Stimulated activated naive B cell treated with anti-CD40 and anti-IgM and Interleukin-4, amounts not matched to agents 10 μg/mL and 1 μg/mL and 100 μg/mL, for 72 hours (primary cell): ENCODE measurements around the gene GALNT15.

Source experiments
- ATAC-seq, 2 donors: fragments of 150-1000 bp; cut with Tn5 transposase; replicated peaks; 2 replicates each; pipeline ENCODE4 v1.10.0; 2021; ENCODE audit warnings: moderate library complexity in 1 of 2
- DNase-seq: peaks from one replicate; pipeline ENCODE4 v3.0.0; 2021
- H3K27ac Mint-ChIP-seq: one replicate; pipeline ENCODE4 v1.8.0; 2022; ENCODE audit warnings: mild to moderate bottlenecking, mixed read lengths
- H3K27me3 Mint-ChIP-seq, 2 donors: one replicate each; pipeline ENCODE4 v1.8.0; 2022; ENCODE audit warnings: mixed read lengths in 2 of 2
- H3K36me3 Mint-ChIP-seq, 2 donors: one replicate each; pipeline ENCODE4 v1.8.0; 2022; ENCODE audit warnings: mixed read lengths in 2 of 2, mild to moderate bottlenecking in 1 of 2
- H3K4me1 Mint-ChIP-seq, 2 donors: one replicate each; pipeline ENCODE4 v1.8.0; 2022; ENCODE audit warnings: mixed read lengths in 2 of 2, mild to moderate bottlenecking in 1 of 2
- H3K4me3 Mint-ChIP-seq, 2 donors: one replicate each; pipeline ENCODE4 v1.8.0; 2022; ENCODE audit warnings: mild to moderate bottlenecking in 2 of 2, mixed read lengths in 2 of 2, moderate library complexity in 1 of 2
- H3K9me3 Mint-ChIP-seq, 2 donors: one replicate each; pipeline ENCODE4 v1.8.0; 2022; ENCODE audit warnings: mixed read lengths in 2 of 2, mild to moderate bottlenecking in 1 of 2

GALNT15 gene

GRCh38 chr3:16251316-16252085 is 77.0 kb downstream of the GALNT15 start:
- peaks cover 0 to 6% of the 10 kb centered on the region in 2 donors for H3K36me3 Mint-ChIP-seq
- no peak for DNase-seq
- peaks cover 0 to 8% of the 10 kb centered on the region in 2 donors for H3K27me3 Mint-ChIP-seq

GRCh38 chr3:16252243-16252978 is 77.9 kb downstream of the GALNT15 start:
- Mint-ChIP-seq H3K9me3 (no peaks in the 10 kb centered on the region), H3K36me3 (peaks cover 0 to 15% of the 10 kb centered on the region in 2 donors), H3K27ac (no peak overlapping the region), H3K27me3 (peaks cover 0 to 8% of the 10 kb centered on the region in 2 donors), H3K4me3 (no peak overlapping the region), H3K4me1 (peaks cover 13 to 17% of the 10 kb centered on the region in 2 donors)
- ATAC-seq: peak in 1 of 2 donors; percentile 53
- no peak for DNase-seq

More at GRCh38 chr3:16251316-16252085, 77.0 kb downstream of the GALNT15 start:
- no peak for ATAC-seq
- Mint-ChIP-seq H3K9me3 (no peaks in the 10 kb centered on the region), H3K4me3 (no peak overlapping the region), H3K4me1 (peaks cover 14 to 25% of the 10 kb centered on the region in 2 donors), H3K27ac (no peak overlapping the region)

GRCh38 chr3:16252988-16253387 is 78.5 kb downstream of the GALNT15 start:
- no peak for DNase-seq
- Mint-ChIP-seq H3K4me1 (peaks cover 10 to 13% of the 10 kb centered on the region in 2 donors), H3K27me3 (peaks cover 0 to 7% of the 10 kb centered on the region in 2 donors), H3K4me3 (no peak overlapping the region), H3K36me3 (peaks cover 0 to 15% of the 10 kb centered on the region in 2 donors), H3K9me3 (no peaks in the 10 kb centered on the region), H3K27ac (no peak overlapping the region)
- peak in 1 of 2 donors; percentile 20 for ATAC-seq

- Mint-ChIP-seq H3K4me3 (no peak overlapping the region), H3K27me3 (peaks cover 0 to 4% of the 10 kb centered on the region in 2 donors), H3K9me3 (no peaks in the 10 kb centered on the region), H3K27ac (no peak overlapping the region), H3K4me1 (peaks cover 8 to 13% of the 10 kb centered on the region in 2 donors), H3K36me3 (peaks cover 0 to 15% of the 10 kb centered on the region in 2 donors)
- ATAC-seq: no peak
- no peak for DNase-seq
Observed at GRCh38 chr3:16253601-16254000, 79.1 kb downstream of the GALNT15 start.

GRCh38 chr3:16254916-16255315 is 80.4 kb downstream of the GALNT15 start:
- Mint-ChIP-seq H3K4me1 (peaks cover 10 to 13% of the 10 kb centered on the region in 2 donors), H3K27ac (no peak overlapping the region), H3K4me3 (no peak overlapping the region), H3K27me3 (peaks cover 0 to 4% of the 10 kb centered on the region in 2 donors), H3K36me3 (peaks cover 4 to 23% of the 10 kb centered on the region in 2 donors), H3K9me3 (no peaks in the 10 kb centered on the region)
- no peak for DNase-seq
- ATAC-seq: no peak

GRCh38 chr3:16255326-16255725 is 80.8 kb downstream of the GALNT15 start:
- Mint-ChIP-seq H3K27ac (no peak overlapping the region), H3K27me3 (peaks cover 0 to 4% of the 10 kb centered on the region in 2 donors), H3K4me3 (no peak overlapping the region), H3K9me3 (no peaks in the 10 kb centered on the region), H3K36me3 (peaks cover 6 to 25% of the 10 kb centered on the region in 2 donors), H3K4me1 (peaks cover 12 to 13% of the 10 kb centered on the region in 2 donors)
- ATAC-seq: no peak
- DNase-seq: no peak

GRCh38 chr3:16255726-16256125 is 81.2 kb downstream of the GALNT15 start:
- ATAC-seq (no peak), DNase-seq (no peak)
- H3K9me3 Mint-ChIP-seq: no peaks in the 10 kb centered on the region
- no peak overlapping the region for H3K4me3 Mint-ChIP-seq
- peaks cover 12 to 13% of the 10 kb centered on the region in 2 donors for H3K4me1 Mint-ChIP-seq
- H3K36me3 Mint-ChIP-seq: peaks cover 6 to 25% of the 10 kb centered on the region in 2 donors
- no peak overlapping the region for H3K27ac Mint-ChIP-seq
- peaks cover 0 to 4% of the 10 kb centered on the region in 2 donors for H3K27me3 Mint-ChIP-seq

GRCh38 chr3:16257309-16257708 is 82.8 kb downstream of the GALNT15 start:
- Mint-ChIP-seq H3K9me3 (no peaks in the 10 kb centered on the region), H3K4me1 (peaks cover 9 to 10% of the 10 kb centered on the region in 2 donors), H3K4me3 (no peak overlapping the region), H3K36me3 (peaks cover 6 to 29% of the 10 kb centered on the region in 2 donors), H3K27me3 (no peaks in the 10 kb centered on the region), H3K27ac (no peak overlapping the region)
- ATAC-seq (no peak), DNase-seq (no peak)

GRCh38 chr3:16258177-16258576 is 83.7 kb downstream of the GALNT15 start:
- ATAC-seq: no peak
- H3K36me3 Mint-ChIP-seq: peaks cover 6 to 29% of the 10 kb centered on the region in 2 donors
- no peaks in the 10 kb centered on the region for H3K27me3 Mint-ChIP-seq
- DNase-seq: no peak
- no peaks in the 10 kb centered on the region for H3K9me3 Mint-ChIP-seq
- H3K4me3 Mint-ChIP-seq: no peak overlapping the region
- peaks cover under 1 to 4% of the 10 kb centered on the region in 2 donors for H3K4me1 Mint-ChIP-seq
- no peak overlapping the region for H3K27ac Mint-ChIP-seq

- Mint-ChIP-seq H3K4me1 (peaks cover 1 to 4% of the 10 kb centered on the region in 2 donors), H3K27ac (no peak overlapping the region), H3K9me3 (no peaks in the 10 kb centered on the region), H3K4me3 (no peak overlapping the region), H3K27me3 (no peaks in the 10 kb centered on the region), H3K36me3 (peaks cover 6 to 29% of the 10 kb centered on the region in 2 donors)
- DNase-seq: no peak
- ATAC-seq: no peak
Observed at GRCh38 chr3:16258866-16259265, 84.4 kb downstream of the GALNT15 start.

- H3K27me3 Mint-ChIP-seq: no peaks in the 10 kb centered on the region
- no peaks in the 10 kb centered on the region for H3K9me3 Mint-ChIP-seq
- peaks cover 6 to 7% of the 10 kb centered on the region in 2 donors for H3K4me1 Mint-ChIP-seq
- H3K4me3 Mint-ChIP-seq: no peak overlapping the region
- H3K36me3 Mint-ChIP-seq: peaks cover 9 to 28% of the 10 kb centered on the region in 2 donors
- no peak for DNase-seq
- ATAC-seq: no peak
- H3K27ac Mint-ChIP-seq: peak overlapping the region; percentile 49
Observed at GRCh38 chr3:16260046-16260445, 85.6 kb downstream of the GALNT15 start.

- H3K4me1 Mint-ChIP-seq: peaks cover 10 to 22% of the 10 kb centered on the region in 2 donors
- H3K4me3 Mint-ChIP-seq: no peak overlapping the region
- peaks cover 9 to 19% of the 10 kb centered on the region in 2 donors for H3K36me3 Mint-ChIP-seq
- DNase-seq (no peak), ATAC-seq (no peak)
- no peaks in the 10 kb centered on the region for H3K27me3 Mint-ChIP-seq
- no peaks in the 10 kb centered on the region for H3K9me3 Mint-ChIP-seq
- no peak overlapping the region for H3K27ac Mint-ChIP-seq
Observed at GRCh38 chr3:16262174-16262573, 87.7 kb downstream of the GALNT15 start.

- peak in 1 of 2 donors; percentile 1 for ATAC-seq
- H3K9me3 Mint-ChIP-seq: no peaks in the 10 kb centered on the region
Observed at GRCh38 chr3:16264174-16264707, 89.8 kb downstream of the GALNT15 start.

GRCh38 chr3:16264708-16265454 is 90.4 kb downstream of the GALNT15 start, which contains the start of the genes DPH3 and OXNAD1:
Gene DPH3 (minus strand): TSS chr3:16264943. CDS start chr3:16264876, 67 bp downstream.
Gene OXNAD1 (plus strand): TSS chr3:16265212. CDS start chr3:16270953, 5,741 bp downstream.
- peaks cover 5 to 12% of the 10 kb centered on the region in 2 donors for H3K36me3 Mint-ChIP-seq
- ATAC-seq (peak; percentile 98 to 99), DNase-seq (peak; percentile 99)
- H3K4me3 Mint-ChIP-seq: peak within 1 kb of the TSS; percentile 96 to 97
- H3K27ac Mint-ChIP-seq: peak within 1 kb of the TSS; percentile 99
- peaks cover 12 to 28% of the 10 kb centered on the region in 2 donors for H3K4me1 Mint-ChIP-seq
- no peaks in the 10 kb centered on the region for H3K9me3 Mint-ChIP-seq
- no peaks in the 10 kb centered on the region for H3K27me3 Mint-ChIP-seq

More at GRCh38 chr3:16264174-16264707, 89.8 kb downstream of the GALNT15 start:
- Mint-ChIP-seq H3K36me3 (peaks cover 9 to 13% of the 10 kb centered on the region in 2 donors), H3K4me1 (peaks cover 14 to 28% of the 10 kb centered on the region in 2 donors), H3K4me3 (peak overlapping the region; percentile 96 to 97), H3K27me3 (no peaks in the 10 kb centered on the region), H3K27ac (peak overlapping the region; percentile 99)
- DNase-seq: no peak
